Measurements from ENCODE around the gene ENTHD1. TPM values are rescaled to one million over a fixed set of nuclear protein-coding genes. Genes with fewer than 3 reads are reported as not detected.
A peak's percentile ranks its signal among the peaks of the same experiment; 100 is the strongest.

The ENTHD1 gene
- total and polyA plus RNA-seq, 2 experiments from 2014 or later: not detected

GRCh38 chr22:39819429-39819828, 74.1 kb downstream of the ENTHD1 start:
- H3K27ac ChIP-seq: no peak overlapping the region
- H3K4me3 ChIP-seq: no peak overlapping the region
- no peak for TF ChIP-seq CTCF (IDR thresholded peaks at IDR 0.05; ENCODE audit: low read depth, low read length)
- no peaks in the 10 kb centered on the region for H3K36me3 ChIP-seq
- H3K9me3 ChIP-seq (ENCODE audit: low read depth): peaks cover 2% of the 10 kb centered on the region
- peaks cover 16% of the 10 kb centered on the region for H3K27me3 ChIP-seq
- no peak for DNase-seq (ENCODE audit: low read depth in 1 of 2, low spot score in 1 of 2)
- H3K4me1 ChIP-seq (ENCODE audit: low read depth): no peaks in the 10 kb centered on the region

- H3K36me3 ChIP-seq: no peaks in the 10 kb centered on the region
- peaks cover 19% of the 10 kb centered on the region for H3K27me3 ChIP-seq
- H3K9me3 ChIP-seq (ENCODE audit: low read depth): no peaks in the 10 kb centered on the region
- DNase-seq (ENCODE audit: low read depth in 1 of 2, low spot score in 1 of 2): peak in 1 of 2 donors; percentile 5
- no peak for TF ChIP-seq CTCF (IDR thresholded peaks at IDR 0.05; ENCODE audit: low read depth, low read length)
- H3K4me1 ChIP-seq (ENCODE audit: low read depth): no peaks in the 10 kb centered on the region
- H3K4me3 ChIP-seq: no peak overlapping the region
- H3K27ac ChIP-seq: no peak overlapping the region
Observed at GRCh38 chr22:39818094-39818493, 75.5 kb downstream of the ENTHD1 start.

DNA sequence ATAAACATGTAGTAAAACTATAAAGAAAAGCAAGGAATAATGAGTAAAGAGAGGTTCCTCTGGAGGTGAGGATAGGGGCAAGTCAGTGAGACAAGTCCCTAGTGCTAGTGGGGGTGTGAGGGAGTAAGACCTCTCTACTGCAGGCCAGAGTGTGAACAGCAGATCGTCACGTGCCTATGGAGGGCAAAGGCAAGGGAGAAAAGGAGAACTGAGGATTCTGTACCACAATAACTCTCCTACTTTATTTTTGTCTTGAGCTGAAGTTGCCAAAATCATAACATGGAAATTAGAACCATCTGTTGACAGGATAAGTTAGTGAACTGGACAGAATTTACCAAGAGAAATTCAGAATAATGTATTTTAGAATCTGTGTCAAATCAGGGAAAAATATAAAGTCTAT, 77.6 kb downstream of the ENTHD1 start:
- no peak for TF ChIP-seq CTCF (IDR thresholded peaks at IDR 0.05; ENCODE audit: low read depth, low read length)
- no peaks in the 10 kb centered on the region for H3K4me1 ChIP-seq (ENCODE audit: low read depth)
- H3K27ac ChIP-seq: no peak overlapping the region
- no peak for DNase-seq (ENCODE audit: low read depth in 1 of 2, low spot score in 1 of 2)
- H3K4me3 ChIP-seq: no peak overlapping the region
- H3K36me3 ChIP-seq: no peaks in the 10 kb centered on the region
- H3K27me3 ChIP-seq: peaks cover 28% of the 10 kb centered on the region
- H3K9me3 ChIP-seq (ENCODE audit: low read depth): no peaks in the 10 kb centered on the region

DNA sequence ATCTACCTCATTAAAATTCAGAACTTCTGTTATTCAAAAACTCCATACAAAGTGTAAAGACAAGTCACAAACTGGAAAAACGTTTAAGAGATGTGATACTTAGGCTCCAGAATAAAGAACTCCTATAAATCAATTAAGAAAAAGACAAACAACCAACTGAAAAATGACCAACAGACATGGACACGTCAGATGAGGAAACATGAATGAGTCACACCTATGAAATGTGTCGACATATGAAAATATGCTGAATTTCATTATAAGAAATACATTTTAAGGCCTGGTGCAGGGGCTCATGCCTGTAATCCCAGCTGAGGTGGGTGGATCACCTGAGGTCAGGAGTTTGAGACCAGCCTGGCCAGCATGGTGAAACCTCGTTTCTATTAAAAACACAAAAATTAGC, 78.7 kb downstream of the ENTHD1 start:
- Histone ChIP-seq H3K36me3 (no peaks in the 10 kb centered on the region), H3K4me3 (no peak overlapping the region), H3K9me3 (ENCODE audit: low read depth) (no peaks in the 10 kb centered on the region), H3K27me3 (peaks cover 35% of the 10 kb centered on the region), H3K4me1 (ENCODE audit: low read depth) (no peaks in the 10 kb centered on the region), H3K27ac (no peak overlapping the region)
- TF ChIP-seq CTCF (IDR thresholded peaks at IDR 0.05; ENCODE audit: low read depth, low read length): no peak
- peak in 1 of 2 donors; percentile 12 for DNase-seq (ENCODE audit: low read depth in 1 of 2, low spot score in 1 of 2)

GRCh38 chr22:39809772-39810557, 83.6 kb downstream of the ENTHD1 start:
- no peaks in the 10 kb centered on the region for H3K9me3 ChIP-seq (ENCODE audit: low read depth)
- no peak overlapping the region for H3K4me3 ChIP-seq
- no peak overlapping the region for H3K27ac ChIP-seq
- peaks cover 45% of the 10 kb centered on the region for H3K27me3 ChIP-seq
- no peaks in the 10 kb centered on the region for H3K36me3 ChIP-seq
- no peak for TF ChIP-seq CTCF (IDR thresholded peaks at IDR 0.05; ENCODE audit: low read depth, low read length)
- no peaks in the 10 kb centered on the region for H3K4me1 ChIP-seq (ENCODE audit: low read depth)
- no peak for DNase-seq (ENCODE audit: low read depth in 1 of 2, low spot score in 1 of 2)

Measured in cardiac muscle cell (in vitro differentiated cells and primary cell).